Activated gamma-delta T cell (primary cell): Measurements from ENCODE around the gene ATP6V0D1.
"Not testable (repeated sequence)": the region's sequence is repeated elsewhere in the genome, so short reads cannot be mapped to it uniquely, and the experiment has no call there.

ENCODE experiments used
- DNase-seq: peaks from one replicate; lab custom pipeline; 2025; lab: John Stamatoyannopoulos, UW

The ATP6V0D1 gene

DNA sequence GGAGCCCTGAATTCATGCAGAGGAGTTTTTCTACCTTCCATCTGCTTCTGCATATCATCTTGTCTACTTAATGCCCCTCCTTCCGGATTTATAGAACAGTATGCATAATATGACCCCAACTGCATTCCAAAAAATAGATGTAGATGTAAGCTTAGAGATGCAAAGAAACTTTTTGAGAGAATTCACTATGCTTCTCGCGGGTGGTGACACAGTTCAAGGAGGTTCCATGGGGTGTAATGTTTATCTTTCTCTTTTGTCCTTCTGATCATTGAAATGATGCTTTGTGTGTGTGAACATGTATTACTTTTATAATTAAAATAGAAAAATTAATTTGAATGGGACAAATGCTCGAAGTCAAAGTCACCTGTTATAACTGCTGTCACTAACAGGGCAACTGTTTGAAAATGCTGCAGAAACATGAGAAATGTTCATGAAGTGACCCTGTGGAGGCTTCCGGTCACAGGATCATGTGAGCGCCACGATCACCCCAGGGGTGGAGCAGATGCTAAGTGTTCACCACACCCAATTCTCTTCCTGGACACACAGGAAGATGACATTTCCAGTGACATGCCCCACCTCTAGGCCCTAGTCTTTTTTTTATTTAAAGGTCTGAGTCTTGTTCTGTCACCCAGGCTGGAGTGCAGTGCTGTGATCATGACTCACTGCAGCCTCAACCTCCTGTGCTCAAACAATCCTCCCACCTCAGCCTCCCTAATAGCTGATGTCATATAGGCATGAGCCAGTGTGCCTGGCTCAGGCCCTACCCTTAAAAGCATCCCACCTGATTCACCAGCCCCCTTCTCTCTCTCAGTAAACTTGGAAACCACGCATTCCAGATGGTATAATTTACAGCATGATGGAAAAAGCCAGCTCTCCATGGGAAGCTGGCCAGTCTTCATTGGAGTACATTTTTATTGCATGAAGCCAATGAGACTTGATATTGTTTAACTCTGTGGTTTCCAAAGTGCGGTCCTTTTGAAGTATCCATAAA lies 23.4 kb upstream of the ATP6V0D1 start:
- DNase-seq: no peak

DNA sequence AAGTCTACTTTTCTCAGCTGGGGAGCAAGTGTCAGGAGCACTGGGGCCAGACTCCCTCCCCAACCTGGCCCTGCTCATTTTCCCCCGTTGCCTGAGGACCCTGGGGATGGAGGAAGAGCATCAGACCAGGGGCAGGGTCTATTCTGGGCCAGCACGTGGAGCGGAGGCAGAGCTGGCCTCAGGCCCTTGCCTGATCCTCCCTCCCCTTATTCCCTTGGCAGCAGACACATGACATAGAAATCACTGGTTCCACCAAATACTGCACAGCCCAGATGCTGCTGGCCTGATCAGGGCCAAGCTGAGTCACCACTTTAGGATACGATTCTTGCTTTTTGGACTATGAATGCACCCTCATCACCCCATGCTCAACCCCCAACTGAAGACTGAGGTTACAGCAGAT lies 18.1 kb upstream of the ATP6V0D1 start:
- DNase-seq: no peak

- no peak for DNase-seq
Observed at GRCh38 chr16:67490335-67491096, 9.6 kb upstream of the ATP6V0D1 start.

GRCh38 chr16:67489401-67490083 lies 8.6 kb upstream of the ATP6V0D1 start:
- DNase-seq: no peak

DNA sequence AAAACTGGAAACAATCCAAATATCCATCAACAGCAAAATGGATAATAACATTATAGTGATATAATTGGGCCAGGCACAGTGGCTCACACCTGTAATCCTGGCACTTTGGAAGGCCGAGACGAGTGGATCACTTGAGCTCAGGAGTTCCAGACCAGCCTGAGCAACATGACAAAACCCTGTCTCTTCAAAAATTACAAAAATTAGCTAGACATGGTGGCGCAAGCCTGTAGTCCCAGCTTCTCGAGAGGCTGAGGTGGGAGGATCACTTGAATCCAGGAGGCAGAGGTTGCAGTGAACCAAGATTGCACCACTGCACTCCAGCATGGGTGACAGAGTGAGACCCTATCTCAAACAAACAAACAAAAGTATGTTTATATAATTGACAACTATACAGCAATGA lies 6.6 kb upstream of the ATP6V0D1 start:
- not testable (repeated sequence) for DNase-seq

GRCh38 chr16:67486805-67487204 lies 5.8 kb upstream of the ATP6V0D1 start:
- no peak for DNase-seq

- no peak for DNase-seq
Observed at GRCh38 chr16:67483731-67484525, 3.0 kb upstream of the ATP6V0D1 start.

- DNase-seq: no peak
Observed at GRCh38 chr16:67483150-67483549, 2.2 kb upstream of the ATP6V0D1 start, which contains the start of gene AGRP. Gene AGRP, minus strand, starts transcription at chr16:67483547. Its CDS starts 149 bp downstream, at chr16:67483398.

DNA sequence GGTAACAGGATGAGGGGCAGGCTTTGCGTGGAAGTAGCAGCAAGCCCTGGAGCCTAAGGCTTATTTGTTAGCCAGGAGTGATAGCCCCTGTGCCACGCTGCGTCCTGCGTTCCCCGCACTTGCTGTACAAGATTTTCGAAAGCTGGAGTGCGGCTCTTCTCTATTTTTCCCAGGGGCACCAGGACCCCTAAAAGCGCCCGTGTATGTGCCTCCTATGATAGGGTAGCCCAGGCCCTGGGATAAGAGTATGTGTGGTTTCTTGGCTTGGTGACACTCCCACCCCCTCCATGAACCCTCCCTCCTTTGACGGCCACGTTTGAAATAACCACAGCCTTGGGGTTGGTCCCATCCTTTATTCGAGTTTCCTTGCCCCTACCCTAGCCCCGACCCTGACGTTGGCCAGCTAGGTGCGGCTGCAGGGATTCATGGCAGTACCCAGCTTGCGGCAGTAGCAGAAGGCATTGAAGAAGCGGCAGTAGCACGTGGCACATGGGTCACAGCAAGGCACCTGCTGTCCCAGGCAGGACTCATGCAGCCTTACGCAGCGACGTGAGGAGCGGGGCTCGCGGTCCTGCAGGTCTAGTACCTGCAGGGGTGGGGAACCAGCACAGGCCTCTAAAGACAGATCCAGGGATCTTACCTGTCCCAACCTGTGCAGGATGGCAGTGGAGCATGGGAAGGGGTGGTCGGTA lies 1.4 kb upstream of the ATP6V0D1 start:
- DNase-seq: no peak

DNA sequence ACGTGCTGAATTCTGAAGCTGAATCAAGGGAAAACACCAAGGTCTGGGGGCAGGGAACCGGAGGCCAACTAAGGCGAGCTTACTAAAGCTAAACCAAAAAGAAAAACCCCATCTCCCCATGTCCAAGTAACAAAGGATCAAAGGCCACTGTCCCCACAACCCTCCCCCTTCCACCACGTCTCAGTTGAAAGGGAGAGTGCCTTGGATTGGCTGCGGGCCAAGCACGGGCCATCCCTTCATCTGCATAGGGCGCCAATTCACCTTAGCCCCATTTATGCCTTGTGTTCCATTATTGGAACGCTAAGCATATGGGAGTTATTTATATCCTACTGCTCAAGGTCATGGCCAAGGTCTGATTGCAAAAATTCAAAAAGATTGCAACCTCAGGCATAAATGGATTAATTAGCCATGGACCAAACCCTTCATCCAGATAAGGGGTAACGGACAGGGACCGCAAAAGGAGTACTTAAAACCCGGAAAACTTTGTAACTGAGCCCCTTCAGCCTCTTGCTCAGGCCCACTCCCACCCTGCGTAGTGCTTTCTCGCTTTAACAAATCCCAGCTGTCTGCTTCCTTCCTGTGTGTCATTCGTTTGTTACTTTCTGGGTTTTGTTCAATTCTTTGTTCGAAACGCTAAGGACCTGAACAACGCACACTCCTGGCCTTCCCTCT lies 740 bp upstream of the ATP6V0D1 start:
- no peak for DNase-seq

DNA sequence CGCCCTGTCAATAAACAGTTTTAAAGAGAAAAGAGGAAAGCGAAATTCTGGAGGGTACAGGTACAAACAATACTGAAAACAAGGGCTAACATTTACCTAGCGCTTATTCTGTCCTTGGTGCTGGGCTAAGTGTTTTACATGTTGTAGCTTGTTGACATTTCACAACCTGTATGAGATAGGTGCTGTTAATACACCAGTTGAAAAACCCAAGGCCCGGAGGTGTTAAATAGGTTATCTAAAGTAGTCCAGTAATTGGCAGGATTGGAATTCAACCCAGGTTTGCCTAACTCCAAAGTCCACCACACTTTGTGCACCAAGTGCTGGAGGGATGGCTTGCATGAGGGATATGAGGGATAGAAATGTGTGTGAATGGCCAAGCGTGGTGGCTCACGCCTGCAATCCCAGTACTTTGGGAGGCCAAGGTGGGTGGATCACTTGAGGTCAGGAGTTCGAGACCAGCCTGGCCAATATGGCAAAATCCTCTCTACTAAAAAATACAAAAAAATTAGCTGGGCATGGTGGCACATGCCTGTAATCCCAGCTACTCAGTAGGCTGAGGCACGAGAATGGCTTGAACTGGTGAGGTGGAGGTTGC lies 2.9 kb downstream of the ATP6V0D1 start:
- DNase-seq: no peak

DNA sequence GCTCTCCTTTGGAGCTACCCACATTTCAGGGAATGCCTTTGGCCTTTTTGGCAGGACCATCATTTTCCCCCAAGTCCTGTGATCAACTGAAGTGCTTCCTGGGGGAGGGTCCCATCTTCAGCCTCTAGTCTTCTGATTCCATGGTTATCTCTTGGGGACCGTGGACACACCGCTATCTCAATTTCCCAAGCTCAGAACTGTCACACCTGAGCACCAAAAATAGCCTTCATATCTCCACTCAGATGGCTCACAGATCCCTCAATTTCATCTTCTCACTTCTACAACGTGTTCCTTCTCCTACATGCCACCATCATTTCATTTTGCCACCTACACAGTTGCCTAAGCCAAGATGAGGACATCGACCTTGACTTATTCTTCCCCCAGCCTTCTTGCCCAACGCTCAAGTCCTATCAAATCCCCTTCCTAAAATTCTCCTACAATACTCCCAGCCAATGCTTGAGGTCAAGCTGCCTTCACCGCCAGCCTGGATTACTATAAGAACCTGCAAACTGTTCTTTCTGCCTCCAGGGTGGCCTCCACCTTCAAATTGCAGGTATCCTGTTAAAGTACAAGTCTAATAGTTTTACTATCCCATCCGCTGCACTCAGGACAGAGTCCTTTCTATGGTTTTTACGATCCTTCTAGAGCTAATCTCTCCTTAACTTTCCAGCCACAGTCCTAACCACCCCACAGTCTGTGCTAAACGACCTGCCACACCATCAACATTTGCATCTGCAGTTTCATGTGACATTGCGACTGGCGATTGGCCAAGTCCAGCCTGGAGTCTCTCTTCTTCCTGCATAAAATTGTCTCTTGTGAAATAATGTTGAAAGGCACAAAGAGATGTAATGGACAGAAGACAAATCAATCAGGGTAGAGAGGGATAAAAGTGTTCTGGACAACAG lies 6.2 kb downstream of the ATP6V0D1 start:
- DNase-seq: no peak

DNA sequence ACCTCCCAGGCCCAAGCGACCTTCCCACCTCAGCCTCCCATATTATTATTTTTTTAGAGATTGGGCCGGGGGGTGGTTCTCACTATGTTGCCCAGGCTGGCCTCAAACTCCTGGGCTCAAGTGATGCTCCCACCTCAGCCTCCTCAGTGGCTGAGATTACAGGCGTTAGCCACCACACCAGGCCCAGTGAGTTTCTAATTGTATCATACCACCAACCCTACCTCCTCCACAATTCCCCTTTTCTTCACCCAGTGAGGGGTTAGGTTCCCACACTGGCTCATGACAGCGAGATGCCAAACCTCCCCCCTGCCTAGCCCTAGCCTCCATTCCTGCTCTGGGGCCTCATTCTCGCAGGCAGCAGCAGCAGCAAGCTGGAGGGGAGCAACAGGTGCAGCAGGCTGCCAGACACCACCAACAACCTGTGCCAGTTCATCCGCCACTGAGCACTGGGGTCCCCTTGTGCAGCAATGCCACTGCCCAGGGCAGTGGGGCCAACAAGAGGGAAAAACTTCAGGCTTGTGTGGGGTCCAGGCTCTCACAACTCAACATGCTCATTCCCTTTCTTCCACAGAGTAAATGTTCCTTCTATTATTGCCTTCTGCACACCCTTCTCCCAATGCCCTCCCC lies 9.1 kb downstream of the ATP6V0D1 start:
- no peak for DNase-seq

- DNase-seq: no peak
Observed at GRCh38 chr16:67470359-67470758, 10.6 kb downstream of the ATP6V0D1 start.

GRCh38 chr16:67468731-67469130 lies 12.2 kb downstream of the ATP6V0D1 start:
- no peak for DNase-seq

- DNase-seq: no peak
Observed at GRCh38 chr16:67466581-67466980, 14.4 kb downstream of the ATP6V0D1 start.

DNA sequence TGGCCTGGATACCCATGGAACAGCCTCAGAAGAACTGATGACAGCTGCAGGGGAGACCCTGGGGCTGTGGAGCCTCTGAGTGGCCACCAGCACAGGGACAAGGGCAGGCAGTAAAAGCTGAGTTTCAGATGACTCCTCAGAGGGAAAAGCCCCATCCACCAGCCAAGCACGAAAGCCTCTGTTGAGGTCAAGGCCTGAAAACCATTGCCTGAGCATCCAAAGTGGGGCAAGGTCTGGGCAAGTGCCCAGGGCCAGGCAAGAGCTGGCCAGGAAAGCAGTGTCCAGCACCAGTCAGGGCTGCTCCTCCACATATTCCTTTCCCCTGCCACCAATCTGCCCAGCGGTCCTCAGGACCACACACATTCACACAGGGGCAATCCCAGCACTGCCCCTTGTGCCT lies 16.4 kb downstream of the ATP6V0D1 start:
- DNase-seq: no peak

GRCh38 chr16:67463691-67464090 lies 17.3 kb downstream of the ATP6V0D1 start:
- no peak for DNase-seq
